Measurements from ENCODE around the gene MFSD6. TPM values are rescaled to one million over a fixed set of nuclear protein-coding genes. Genes with fewer than 3 reads are reported as not detected.

Gene MFSD6
- total RNA-seq, 4 donors from 2014 or later, result 132 to 189 (median 182) TPM

DNA sequence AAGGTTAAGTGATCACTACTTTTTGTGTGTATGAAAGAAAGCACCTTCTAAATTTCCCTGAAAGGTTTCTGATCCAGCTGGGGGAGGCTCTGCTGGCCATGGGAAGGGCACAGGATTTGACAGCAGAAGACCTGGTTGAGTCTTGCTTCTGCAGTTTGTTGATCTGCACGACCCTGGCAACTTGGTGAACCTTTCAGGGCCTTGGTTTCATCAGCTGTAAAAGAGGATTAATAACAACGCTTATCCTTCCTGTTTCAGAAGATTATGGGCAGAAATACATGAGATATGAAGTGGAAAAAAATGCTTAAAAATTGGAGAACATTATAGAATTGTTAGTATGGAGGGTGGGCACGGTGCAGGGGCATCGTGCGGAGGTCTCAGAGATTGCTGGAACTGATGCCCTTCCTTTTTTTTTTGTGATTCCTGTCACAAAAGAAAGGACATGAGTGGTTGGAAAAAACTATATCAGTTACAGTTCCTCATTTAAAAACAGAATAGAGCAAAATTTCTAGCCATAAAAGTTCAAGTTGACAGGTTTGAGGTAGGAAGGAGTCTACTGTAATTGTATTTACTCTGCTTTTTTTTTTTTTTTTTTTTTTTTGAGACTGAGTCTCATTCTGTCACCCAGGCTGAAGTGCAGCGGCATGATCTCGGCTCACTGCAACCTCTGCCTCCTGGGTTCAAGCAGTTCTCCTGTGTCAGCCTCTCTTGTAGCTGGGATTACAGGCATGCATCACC lies 47.4 kb downstream of the MFSD6 start:
- Histone ChIP-seq H3K9me3 (no peaks in the 10 kb centered on the region), H3K27me3 (no peaks in the 10 kb centered on the region), H3K4me1 (peaks cover 9 to 10% of the 10 kb centered on the region in 2 donors), H3K4me3 (replicated peaks in 1 of 3) (no peak overlapping the region), H3K36me3 (no peaks in the 10 kb centered on the region), H3K27ac (no peak overlapping the region)
- intact Hi-C loops (cut with DNase I), result no loop called here
- 92 to 94% methylated on average over 7 of the region's 7 CpGs for WGBS, 2 donors
- TF ChIP-seq CTCF (IDR thresholded peaks at IDR 0.05) (no peak), POLR2A (IDR thresholded peaks at IDR 0.05) (no peak)
- DNase-seq, result no peak

- Histone ChIP-seq H3K9me3 (no peaks in the 10 kb centered on the region), H3K4me1 (peaks cover 3 to 10% of the 10 kb centered on the region in 2 donors), H3K36me3 (no peaks in the 10 kb centered on the region), H3K27ac (no peak overlapping the region), H3K27me3 (no peaks in the 10 kb centered on the region), H3K4me3 (replicated peaks in 1 of 3) (no peak overlapping the region)
- no peak for TF ChIP-seq CTCF (IDR thresholded peaks at IDR 0.05)
- no peak for TF ChIP-seq POLR2A (IDR thresholded peaks at IDR 0.05)
- intact Hi-C loops (cut with DNase I), result no loop called here
- DNase-seq, result no peak
- 77 to 93% methylated on average over 7 of the region's 7 CpGs for WGBS, 2 donors
Observed at GRCh38 chr2:190456833-190457232, 48.7 kb downstream of the MFSD6 start.

GRCh38 chr2:190457256-190457655 lies 49.1 kb downstream of the MFSD6 start:
- WGBS, 2 donors, result 97% methylated on average over 2 of the region's 2 CpGs
- Histone ChIP-seq H3K4me1 (peaks cover 3 to 10% of the 10 kb centered on the region in 2 donors), H3K36me3 (no peaks in the 10 kb centered on the region), H3K9me3 (no peaks in the 10 kb centered on the region), H3K4me3 (replicated peaks in 1 of 3) (no peak overlapping the region), H3K27ac (no peak overlapping the region), H3K27me3 (no peaks in the 10 kb centered on the region)
- intact Hi-C loops (cut with DNase I), result no loop called here
- TF ChIP-seq POLR2A (IDR thresholded peaks at IDR 0.05), result no peak
- no peak for TF ChIP-seq CTCF (IDR thresholded peaks at IDR 0.05)
- no peak for DNase-seq

- TF ChIP-seq POLR2A (IDR thresholded peaks at IDR 0.05) (no peak), CTCF (IDR thresholded peaks at IDR 0.05) (no peak)
- Histone ChIP-seq H3K27ac (no peak overlapping the region), H3K4me1 (peaks cover 13 to 16% of the 10 kb centered on the region in 2 donors), H3K4me3 (replicated peaks in 1 of 3) (no peak overlapping the region), H3K36me3 (no peaks in the 10 kb centered on the region), H3K27me3 (no peaks in the 10 kb centered on the region), H3K9me3 (no peaks in the 10 kb centered on the region)
- intact Hi-C loops (cut with DNase I), result no loop called here
- no peak for DNase-seq
- WGBS, 2 donors, result 84 to 93% methylated on average over 8 of the region's 8 CpGs
Observed at GRCh38 chr2:190458352-190459107, 50.4 kb downstream of the MFSD6 start.

- no peaks in the 10 kb centered on the region for H3K36me3 ChIP-seq
- no peak overlapping the region for H3K27ac ChIP-seq
- intact Hi-C loops (cut with DNase I), result no loop called here
- peaks cover 13 to 17% of the 10 kb centered on the region in 2 donors for H3K4me1 ChIP-seq
- TF ChIP-seq CTCF (IDR thresholded peaks at IDR 0.05) (no peak), POLR2A (IDR thresholded peaks at IDR 0.05) (no peak)
- WGBS, 2 donors, result 91 to 97% methylated on average over 1 of the region's 1 CpG
- no peak for DNase-seq
- no peak overlapping the region for H3K4me3 ChIP-seq (replicated peaks in 1 of 3)
- no peaks in the 10 kb centered on the region for H3K27me3 ChIP-seq
- no peaks in the 10 kb centered on the region for H3K9me3 ChIP-seq
Observed at GRCh38 chr2:190459881-190460280, 51.7 kb downstream of the MFSD6 start.

All from thyroid gland (tissue), 4 donors.